Measurements from ENCODE around the gene AFF3.

DNA sequence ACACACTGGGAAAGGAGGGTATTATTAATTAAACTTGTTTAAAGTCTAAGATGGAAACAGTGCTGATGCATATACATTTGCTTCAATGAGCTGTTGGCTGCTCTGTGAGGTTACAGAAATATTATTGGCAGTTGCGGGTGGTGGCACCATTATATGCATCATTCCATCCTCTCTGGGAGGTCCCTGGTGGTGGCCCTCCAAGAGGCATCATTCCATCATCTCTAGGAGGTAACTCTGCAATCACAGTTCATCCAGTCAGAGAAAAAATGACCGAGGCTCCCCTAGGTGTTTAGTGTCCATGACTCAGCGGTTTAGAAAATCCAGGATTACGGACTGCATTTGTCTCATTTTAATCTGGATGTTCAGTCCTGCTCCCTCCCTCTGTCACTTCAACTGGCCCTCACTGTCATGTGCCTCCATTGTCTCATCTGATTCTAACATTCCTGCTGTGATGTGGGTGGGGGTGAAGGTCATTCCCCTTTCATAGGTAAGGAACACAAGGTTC is 15.4 kb downstream of the AFF3 start:
- TF ChIP-seq POLR2A (IDR thresholded peaks at IDR 0.05; ENCODE audit: borderline replicate concordance, extremely low read depth, insufficient read depth, insufficient read length) (no peak), YY1 (IDR thresholded peaks at IDR 0.05; ENCODE audit: extremely low read depth, insufficient replicate concordance, low read depth, low read length) (no peak), EZH2phosphoT487 (IDR thresholded peaks at IDR 0.05; ENCODE audit: borderline replicate concordance) (no peak)
- TF ChIP-seq, protein P1, sequence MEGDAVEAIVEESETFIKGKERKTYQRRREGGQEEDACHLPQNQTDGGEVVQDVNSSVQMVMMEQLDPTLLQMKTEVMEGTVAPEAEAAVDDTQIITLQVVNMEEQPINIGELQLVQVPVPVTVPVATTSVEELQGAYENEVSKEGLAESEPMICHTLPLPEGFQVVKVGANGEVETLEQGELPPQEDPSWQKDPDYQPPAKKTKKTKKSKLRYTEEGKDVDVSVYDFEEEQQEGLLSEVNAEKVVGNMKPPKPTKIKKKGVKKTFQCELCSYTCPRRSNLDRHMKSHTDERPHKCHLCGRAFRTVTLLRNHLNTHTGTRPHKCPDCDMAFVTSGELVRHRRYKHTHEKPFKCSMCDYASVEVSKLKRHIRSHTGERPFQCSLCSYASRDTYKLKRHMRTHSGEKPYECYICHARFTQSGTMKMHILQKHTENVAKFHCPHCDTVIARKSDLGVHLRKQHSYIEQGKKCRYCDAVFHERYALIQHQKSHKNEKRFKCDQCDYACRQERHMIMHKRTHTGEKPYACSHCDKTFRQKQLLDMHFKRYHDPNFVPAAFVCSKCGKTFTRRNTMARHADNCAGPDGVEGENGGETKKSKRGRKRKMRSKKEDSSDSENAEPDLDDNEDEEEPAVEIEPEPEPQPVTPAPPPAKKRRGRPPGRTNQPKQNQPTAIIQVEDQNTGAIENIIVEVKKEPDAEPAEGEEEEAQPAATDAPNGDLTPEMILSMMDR (IDR thresholded peaks at IDR 0.05 in 2 of 3, conservative IDR thresholded peaks at IDR 0.05 in 1 of 3; ENCODE audit: borderline replicate concordance in 1 of 3, insufficient read depth in 1 of 3, low read depth in 2 of 3, low read length in 2 of 3) = no peak

All from HCT116 (cell line).